ENCODE results near the gene MYT1. TPM values are rescaled to one million over a fixed set of nuclear protein-coding genes. Genes with fewer than 3 reads are reported as not detected.

The MYT1 gene
- total and polyA plus RNA-seq, 4 donors = under 0.01 to 6.5 (median 0.08) TPM

GRCh38 chr20:64214113-64214512 lies 49.9 kb downstream of the MYT1 start:
- Histone ChIP-seq H3K9me3 (ENCODE audit: control insufficient read depth in 4 of 4, low read length in 3 of 4) (no peaks in the 10 kb centered on the region), H3K9ac (ENCODE audit: low read depth in 1 of 2, low read length in 2 of 2) (no peak overlapping the region), H3K27ac (ENCODE audit: low read depth in 1 of 2, low read length in 2 of 2) (no peak overlapping the region), H3K4me1 (ENCODE audit: control insufficient read depth in 4 of 4, insufficient read depth in 4 of 4, low read length in 3 of 4) (peaks cover 0 to 13% (median 7%) of the 10 kb centered on the region in 4 donors), H3K27me3 (ENCODE audit: control insufficient read depth in 4 of 4, insufficient read depth in 4 of 4, low read length in 3 of 4) (no peaks in the 10 kb centered on the region), H3K4me3 (ENCODE audit: low read depth in 1 of 3, low read length in 3 of 3) (no peak overlapping the region), H3K36me3 (ENCODE audit: control insufficient read depth in 4 of 4, insufficient read depth in 3 of 4, low read depth in 1 of 4, low read length in 3 of 4) (no peaks in the 10 kb centered on the region)
- TF ChIP-seq FOXA2 (IDR thresholded peaks at IDR 0.05) (no peak), RXRA (IDR thresholded peaks at IDR 0.05) (no peak), HNF4A (conservative IDR thresholded peaks at IDR 0.05) (no peak), EGR1 (IDR thresholded peaks at IDR 0.05; ENCODE audit: low read depth in 2 of 2) (no peak), REST (IDR thresholded peaks at IDR 0.05) (no peak), MAX (IDR thresholded peaks at IDR 0.05) (no peak), YY1 (IDR thresholded peaks at IDR 0.05) (no peak), FOXA1 (IDR thresholded peaks at IDR 0.05) (no peak), CTCF (IDR thresholded peaks at IDR 0.05; ENCODE audit: low read depth, low read length, missing input control) (no peak), JUND (IDR thresholded peaks at IDR 0.05) (no peak), ZBTB33 (IDR thresholded peaks at IDR 0.05) (no peak), NR2F2 (IDR thresholded peaks at IDR 0.05) (no peak), SP1 (IDR thresholded peaks at IDR 0.05) (no peak), HNF4G (IDR thresholded peaks at IDR 0.05) (no peak)
- no peak for DNase-seq (ENCODE audit: low spot score)
- WGBS = 96% methylated on average over 10 of the region's 10 CpGs

- TF ChIP-seq FOXA2 (IDR thresholded peaks at IDR 0.05) (no peak), ATF3 (IDR thresholded peaks at IDR 0.05) (no peak)
- H3K4me3 ChIP-seq (ENCODE audit: low read depth in 1 of 3, low read length in 3 of 3) = no peak overlapping the region
- no peaks in the 10 kb centered on the region for H3K9me3 ChIP-seq (ENCODE audit: control insufficient read depth in 4 of 4, low read length in 3 of 4)
- no peaks in the 10 kb centered on the region for H3K36me3 ChIP-seq (ENCODE audit: control insufficient read depth in 4 of 4, insufficient read depth in 3 of 4, low read depth in 1 of 4, low read length in 3 of 4)
- H3K4me1 ChIP-seq (ENCODE audit: control insufficient read depth in 4 of 4, insufficient read depth in 4 of 4, low read length in 3 of 4) = peaks cover 0 to 13% (median 7%) of the 10 kb centered on the region in 4 donors
- H3K27me3 ChIP-seq (ENCODE audit: control insufficient read depth in 4 of 4, insufficient read depth in 4 of 4, low read length in 3 of 4) = no peaks in the 10 kb centered on the region
- whole genome bisulfite sequencing = 71% methylated on average over 6 of the region's 6 CpGs
- H3K27ac ChIP-seq (ENCODE audit: low read depth in 1 of 2, low read length in 2 of 2) = no peak overlapping the region
- no peak for DNase-seq (ENCODE audit: low spot score)
- no peak overlapping the region for H3K9ac ChIP-seq (ENCODE audit: low read depth in 1 of 2, low read length in 2 of 2)
Observed at GRCh38 chr20:64214952-64215351, 50.7 kb downstream of the MYT1 start.
